H9 (cell line): ENCODE results near the gene ROR1. TPM values are rescaled to one million over a fixed set of nuclear protein-coding genes. Genes with fewer than 3 reads are reported as not detected.
"Not testable (repeated sequence)": the region's sequence is repeated elsewhere in the genome, so short reads cannot be mapped to it uniquely, and the experiment has no call there.

ENCODE experiments used
- DNase-seq: peaks from one replicate; pipeline ENCODE4 v3.0.0-alpha.2; 2017
- H2AFZ ChIP-seq: one replicate; pipeline ENCODE4 v1.6.1; 2013; ENCODE audit warnings: mild to moderate bottlenecking, low read length, control low read depth, moderate library complexity
- H2AK5ac ChIP-seq: 2 replicates; pipeline ENCODE4 v1.6.1; 2013; ENCODE audit warnings: low read length, control low read depth, mixed read lengths; ENCODE audit not compliant: insufficient read length
- H2BK120ac ChIP-seq: one replicate; pipeline ENCODE4 v1.6.1; 2013; ENCODE audit warnings: low read depth, mild to moderate bottlenecking, low read length, control low read depth, inconsistent platforms; ENCODE audit not compliant: poor library complexity, severe bottlenecking
- H2BK12ac ChIP-seq: 2 replicates; pipeline ENCODE4 v1.6.1; 2013; ENCODE audit warnings: low read length, control low read depth, mixed read lengths, low read depth; ENCODE audit not compliant: insufficient read length
- H2BK15ac ChIP-seq: 2 replicates; pipeline ENCODE4 v1.6.1; 2013; ENCODE audit warnings: low read depth, low read length, control low read depth
- H2BK20ac ChIP-seq: one replicate; pipeline ENCODE4 v1.6.1; 2013; ENCODE audit warnings: low read depth, mild to moderate bottlenecking, low read length, control low read depth, inconsistent platforms; ENCODE audit not compliant: poor library complexity, severe bottlenecking
- H2BK5ac ChIP-seq: 2 replicates; pipeline ENCODE4 v1.6.1; 2013; ENCODE audit warnings: low read length, control low read depth, mixed read lengths; ENCODE audit not compliant: insufficient read length
- H3K14ac ChIP-seq: 2 replicates; pipeline ENCODE4 v1.6.1; 2013; ENCODE audit warnings: low read length, control low read depth; ENCODE audit not compliant: insufficient read depth
- H3K18ac ChIP-seq: 2 replicates; pipeline ENCODE4 v1.6.1; 2013; ENCODE audit warnings: low read depth, mild to moderate bottlenecking, mixed read lengths, low read length, control low read depth; ENCODE audit not compliant: insufficient read length
- H3K23ac ChIP-seq: 2 replicates; pipeline ENCODE4 v1.6.1; 2013; ENCODE audit warnings: low read length, control low read depth, mixed read lengths, low read depth; ENCODE audit not compliant: insufficient read length
- H3K23me2 ChIP-seq: 2 replicates; pipeline ENCODE4 v1.6.1; 2013; ENCODE audit warnings: low read depth, mild to moderate bottlenecking, mixed read lengths, low read length, control low read depth; ENCODE audit not compliant: insufficient read length, poor library complexity, severe bottlenecking
- H3K27ac ChIP-seq: 2 replicates; pipeline ENCODE4 v1.5.1; 2013; ENCODE audit warnings: low read length, control low read depth, mixed read lengths, low read depth; ENCODE audit not compliant: insufficient read length
- H3K27me3 ChIP-seq: 2 replicates; pipeline ENCODE4 v1.6.1; 2013; ENCODE audit warnings: low read length, control low read depth, inconsistent platforms; ENCODE audit not compliant: insufficient read depth
- H3K4ac ChIP-seq: 2 replicates; pipeline ENCODE4 v1.6.1; 2013; ENCODE audit warnings: low read depth, mild to moderate bottlenecking, control low read depth, inconsistent platforms, low read length, moderate library complexity
- H3K4me1 ChIP-seq: 2 replicates; pipeline ENCODE4 v1.6.1; 2013; ENCODE audit warnings: low read length, control low read depth, inconsistent platforms; ENCODE audit not compliant: insufficient read depth
- H3K4me2 ChIP-seq: 2 replicates; pipeline ENCODE4 v1.6.1; 2013; ENCODE audit warnings: low read length, control low read depth, mixed read lengths; ENCODE audit not compliant: insufficient read length, insufficient read depth
- H3K56ac ChIP-seq: 2 replicates; pipeline ENCODE4 v1.6.1; 2013; ENCODE audit warnings: low read depth, mild to moderate bottlenecking, mixed read lengths, low read length, control low read depth; ENCODE audit not compliant: insufficient read length
- H3K79me1 ChIP-seq: 2 replicates; pipeline ENCODE4 v1.6.1; 2013; ENCODE audit warnings: low read depth, mild to moderate bottlenecking, moderate library complexity, low read length, control low read depth, inconsistent platforms; ENCODE audit not compliant: insufficient read depth, poor library complexity, severe bottlenecking
- H3K79me2 ChIP-seq: 2 replicates; pipeline ENCODE4 v1.6.1; 2013; ENCODE audit warnings: low read length, control low read depth, inconsistent platforms; ENCODE audit not compliant: insufficient read depth
- H3K9ac ChIP-seq: 2 replicates; pipeline ENCODE4 v1.6.1; 2013; ENCODE audit warnings: low read length, control low read depth, mixed read lengths; ENCODE audit not compliant: insufficient read length; ENCODE audit errors: extremely low read depth
- H3K9me3 ChIP-seq: one replicate; pipeline ENCODE4 v1.6.1; 2013; ENCODE audit warnings: low read depth, low read length, inconsistent platforms; ENCODE audit not compliant: control insufficient read depth
- H3T11ph ChIP-seq: one replicate; pipeline ENCODE4 v1.6.1; 2013; ENCODE audit warnings: mild to moderate bottlenecking, low read length, control low read depth, inconsistent platforms
- H4K20me1 ChIP-seq: one replicate; pipeline ENCODE4 v1.6.1; 2013; ENCODE audit not compliant: control insufficient read depth, insufficient read length, insufficient read depth
- H4K5ac ChIP-seq: 2 replicates; pipeline ENCODE4 v1.6.1; 2013; ENCODE audit warnings: low read depth, mild to moderate bottlenecking, mixed read lengths, low read length, control low read depth; ENCODE audit not compliant: insufficient read length
- H4K8ac ChIP-seq: replicated peaks from 2 replicates; pipeline ENCODE4 v1.6.1; 2013; ENCODE audit warnings: low read length, control low read depth, mixed read lengths, low read depth; ENCODE audit not compliant: insufficient read length
- H4K91ac ChIP-seq: 2 replicates; pipeline ENCODE4 v1.6.1; 2013; ENCODE audit warnings: low read depth, mild to moderate bottlenecking, moderate library complexity, mixed read lengths, low read length, control low read depth; ENCODE audit not compliant: insufficient read length
- H3K27ac Mint-ChIP-seq, 3 experiments: 2 replicates in 2 of 3; 3 replicates in 1 of 3; pipeline ENCODE4 v1.8.0; 2020 to 2021; ENCODE audit warnings: mixed read lengths in 3 of 3, mild to moderate bottlenecking in 1 of 3, moderate library complexity in 1 of 3
- H3K27me3 Mint-ChIP-seq: 2 replicates; pipeline ENCODE4 v1.8.0; 2021; ENCODE audit warnings: low read depth, mild to moderate bottlenecking, moderate library complexity, mixed read lengths
- H3K36me3 Mint-ChIP-seq, 3 experiments: 2 replicates in 2 of 3; 3 replicates in 1 of 3; pipeline ENCODE4 v1.8.0; 2020 to 2021; ENCODE audit warnings: low read depth in 3 of 3, mixed read lengths in 3 of 3; ENCODE audit not compliant: insufficient read depth in 1 of 3
- H3K4me1 Mint-ChIP-seq, 2 experiments: 2 replicates each; pipeline ENCODE4 v1.8.0; 2020; ENCODE audit warnings: mixed read lengths in 2 of 2
- H3K4me3 Mint-ChIP-seq, 2 experiments: 2 replicates in 1 of 2; 3 replicates in 1 of 2; pipeline ENCODE4 v1.8.0; 2020 to 2021; ENCODE audit warnings: mild to moderate bottlenecking in 2 of 2, mixed read lengths in 2 of 2, moderate library complexity in 1 of 2
- H3K9me3 Mint-ChIP-seq, 2 experiments: 2 replicates in 1 of 2; 3 replicates in 1 of 2; pipeline ENCODE4 v1.8.0; 2020; ENCODE audit warnings: mild to moderate bottlenecking in 2 of 2, mixed read lengths in 2 of 2, moderate library complexity in 1 of 2
- WGBS: extraction: QIAGEN DNeasy Blood & Tissue Kit; methylation state at CpG from one replicate; pipeline ENCODE4 v1.1.7; 2013; ENCODE audit warnings: missing lambda C conversion rate, low lambda C conversion rate, mixed read lengths; ENCODE audit not compliant: insufficient read length; ENCODE audit errors: extremely low coverage; 5-methylcytosine and 5-hydroxymethylcytosine counted together
- total RNA-seq: library from RNA; stranded (reverse); gene quantifications from 2 replicates; pipeline ENCODE4 v1.2.1, GENCODE V29; 2021
- TF ChIP-seq, protein P1 (sequence below): fragments of 200-600 bp; sonication (generic); conservative IDR thresholded peaks from 3 replicates; pipeline ENCODE4 v1.8.0; 2021; ENCODE audit warnings: antibody characterized with exemption, mild to moderate bottlenecking

Gene ROR1
- total RNA-seq, 1 experiment from 2014 or later, result 75.9 TPM

DNA sequence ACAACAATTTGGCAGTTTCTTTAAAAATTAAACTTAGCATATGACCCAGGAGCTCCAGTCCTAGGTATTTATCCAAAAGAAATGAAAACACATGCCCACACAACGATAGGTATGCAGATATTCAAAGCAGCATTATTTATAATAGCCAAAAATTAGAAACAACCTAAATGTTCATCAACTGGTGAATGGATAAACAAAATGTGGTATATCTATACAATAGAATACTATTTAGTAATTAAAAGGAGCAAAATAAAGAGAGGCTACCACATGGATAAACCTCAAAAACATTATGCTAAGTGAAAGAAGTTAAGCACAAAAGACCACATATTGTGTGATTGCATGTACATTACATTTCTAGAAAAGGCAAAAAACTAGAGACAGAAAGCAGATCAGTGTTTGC, 51.3 kb downstream of the ROR1 start:
- peaks cover 4 to 5% of the 10 kb centered on the region in 2 experiments; a peak in 4 of 5 replicates for H3K9me3 Mint-ChIP-seq
- Histone ChIP-seq H2BK20ac (no peak overlapping the region), H2BK15ac (no peak overlapping the region), H2BK120ac (no peak overlapping the region), H3T11ph (no peak overlapping the region), H3K4me1 (peaks cover 7% of the 10 kb centered on the region), H2BK12ac (no peak overlapping the region), H3K14ac (no peak overlapping the region), H3K79me1 (peaks cover 18% of the 10 kb centered on the region), H4K8ac (no peak overlapping the region), H4K5ac (no peak overlapping the region), H3K27ac (no peak overlapping the region), H3K56ac (no peak overlapping the region), H2AFZ (no peak overlapping the region), H3K23me2 (no peaks in the 10 kb centered on the region), H3K4me2 (no peak overlapping the region), H2AK5ac (no peak overlapping the region), H3K9me3 (no peaks in the 10 kb centered on the region), H2BK5ac (no peak overlapping the region), H3K23ac (no peak overlapping the region), H3K4ac (no peak overlapping the region), H3K79me2 (peaks cover 47% of the 10 kb centered on the region; the same call in 1 of the 2 replicates), H4K20me1 (no peaks in the 10 kb centered on the region), H3K27me3 (no peaks in the 10 kb centered on the region), H3K18ac (no peak overlapping the region), H3K9ac (no peak overlapping the region), H4K91ac (no peak overlapping the region)
- H3K27ac Mint-ChIP-seq, result no peak overlapping the region
- DNase-seq, result no peak
- TF ChIP-seq, protein P1, sequence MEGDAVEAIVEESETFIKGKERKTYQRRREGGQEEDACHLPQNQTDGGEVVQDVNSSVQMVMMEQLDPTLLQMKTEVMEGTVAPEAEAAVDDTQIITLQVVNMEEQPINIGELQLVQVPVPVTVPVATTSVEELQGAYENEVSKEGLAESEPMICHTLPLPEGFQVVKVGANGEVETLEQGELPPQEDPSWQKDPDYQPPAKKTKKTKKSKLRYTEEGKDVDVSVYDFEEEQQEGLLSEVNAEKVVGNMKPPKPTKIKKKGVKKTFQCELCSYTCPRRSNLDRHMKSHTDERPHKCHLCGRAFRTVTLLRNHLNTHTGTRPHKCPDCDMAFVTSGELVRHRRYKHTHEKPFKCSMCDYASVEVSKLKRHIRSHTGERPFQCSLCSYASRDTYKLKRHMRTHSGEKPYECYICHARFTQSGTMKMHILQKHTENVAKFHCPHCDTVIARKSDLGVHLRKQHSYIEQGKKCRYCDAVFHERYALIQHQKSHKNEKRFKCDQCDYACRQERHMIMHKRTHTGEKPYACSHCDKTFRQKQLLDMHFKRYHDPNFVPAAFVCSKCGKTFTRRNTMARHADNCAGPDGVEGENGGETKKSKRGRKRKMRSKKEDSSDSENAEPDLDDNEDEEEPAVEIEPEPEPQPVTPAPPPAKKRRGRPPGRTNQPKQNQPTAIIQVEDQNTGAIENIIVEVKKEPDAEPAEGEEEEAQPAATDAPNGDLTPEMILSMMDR, result no peak
- H3K4me3 Mint-ChIP-seq, result no peak overlapping the region
- no CpG with 5 or more reads among the region's 1 CpG for WGBS
- H3K4me1 Mint-ChIP-seq, result peaks cover 52 to 62% of the 10 kb centered on the region in 2 experiments
- no peaks in the 10 kb centered on the region for H3K27me3 Mint-ChIP-seq
- H3K36me3 Mint-ChIP-seq, result peaks cover 9 to 21% (median 14%) of the 10 kb centered on the region in 3 experiments

DNA sequence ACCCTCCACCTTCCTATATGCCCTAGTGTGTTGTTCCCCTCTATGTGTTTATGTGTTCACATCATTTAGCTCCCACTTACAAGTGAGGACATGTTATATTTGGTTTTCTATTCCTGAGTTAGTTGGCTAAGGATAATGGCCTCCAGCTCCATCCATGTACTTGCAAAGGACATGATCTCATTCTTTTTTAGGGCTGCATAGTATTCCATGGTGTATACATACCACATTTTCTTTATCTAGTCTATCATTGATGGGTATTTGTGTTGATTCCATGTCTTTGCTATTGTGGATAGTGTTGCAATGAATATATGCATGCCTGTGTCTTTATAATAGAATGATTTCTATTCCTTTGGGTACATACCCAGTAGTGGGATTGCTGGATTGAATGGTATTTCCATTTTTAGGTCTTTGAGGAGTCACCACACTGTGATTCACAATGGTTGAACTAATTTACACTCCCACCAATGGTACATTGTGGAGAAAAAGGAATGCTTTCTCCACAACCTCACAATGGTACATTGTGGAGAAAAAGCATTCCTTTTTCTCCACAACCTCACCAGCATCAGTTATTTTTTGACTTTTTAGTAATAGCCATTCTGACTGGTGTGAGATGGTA, 52.5 kb downstream of the ROR1 start:
- not testable (repeated sequence) for H2AFZ ChIP-seq, H3K9ac ChIP-seq, H4K91ac ChIP-seq, H3K27ac ChIP-seq, H4K8ac ChIP-seq, H3K14ac ChIP-seq, H3K27ac Mint-ChIP-seq, H2BK120ac ChIP-seq, H3K23ac ChIP-seq, H2BK15ac ChIP-seq, H3K4ac ChIP-seq, H2BK5ac ChIP-seq, H3K4me3 Mint-ChIP-seq, H3T11ph ChIP-seq, H3K9me3 Mint-ChIP-seq, DNase-seq, H2BK20ac ChIP-seq, H4K5ac ChIP-seq, H3K18ac ChIP-seq, H3K9me3 ChIP-seq, H3K56ac ChIP-seq, H3K27me3 ChIP-seq, H4K20me1 ChIP-seq, H3K23me2 ChIP-seq, H2AK5ac ChIP-seq, H3K4me2 ChIP-seq, H2BK12ac ChIP-seq, H3K4me1 ChIP-seq, H3K27me3 Mint-ChIP-seq
- Mint-ChIP-seq H3K4me1 (peaks cover 52 to 61% of the 10 kb centered on the region in 2 experiments), H3K36me3 (peaks cover 9 to 24% (median 18%) of the 10 kb centered on the region in 3 experiments)
- Histone ChIP-seq H3K79me1 (peaks cover 16% of the 10 kb centered on the region), H3K79me2 (peaks cover 36% of the 10 kb centered on the region; the same call in 1 of the 2 replicates)
